ENCODE data around the gene AK9.

- TF ChIP-seq, protein P1, sequence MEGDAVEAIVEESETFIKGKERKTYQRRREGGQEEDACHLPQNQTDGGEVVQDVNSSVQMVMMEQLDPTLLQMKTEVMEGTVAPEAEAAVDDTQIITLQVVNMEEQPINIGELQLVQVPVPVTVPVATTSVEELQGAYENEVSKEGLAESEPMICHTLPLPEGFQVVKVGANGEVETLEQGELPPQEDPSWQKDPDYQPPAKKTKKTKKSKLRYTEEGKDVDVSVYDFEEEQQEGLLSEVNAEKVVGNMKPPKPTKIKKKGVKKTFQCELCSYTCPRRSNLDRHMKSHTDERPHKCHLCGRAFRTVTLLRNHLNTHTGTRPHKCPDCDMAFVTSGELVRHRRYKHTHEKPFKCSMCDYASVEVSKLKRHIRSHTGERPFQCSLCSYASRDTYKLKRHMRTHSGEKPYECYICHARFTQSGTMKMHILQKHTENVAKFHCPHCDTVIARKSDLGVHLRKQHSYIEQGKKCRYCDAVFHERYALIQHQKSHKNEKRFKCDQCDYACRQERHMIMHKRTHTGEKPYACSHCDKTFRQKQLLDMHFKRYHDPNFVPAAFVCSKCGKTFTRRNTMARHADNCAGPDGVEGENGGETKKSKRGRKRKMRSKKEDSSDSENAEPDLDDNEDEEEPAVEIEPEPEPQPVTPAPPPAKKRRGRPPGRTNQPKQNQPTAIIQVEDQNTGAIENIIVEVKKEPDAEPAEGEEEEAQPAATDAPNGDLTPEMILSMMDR (IDR thresholded peaks at IDR 0.05) = no peak
- no peak for TF ChIP-seq POLR2A (IDR thresholded peaks at IDR 0.05)
Observed at GRCh38 chr6:109484122-109484521, 206.9 kb downstream of the AK9 start.
